SKM-1 (cell line): ENCODE results near the gene NRIP1.

Experiments
- DNase-seq: peaks from one replicate; lab custom pipeline; 2025; ENCODE audit not compliant: unreplicated experiment; lab: John Stamatoyannopoulos, UW

Gene NRIP1, protein sequence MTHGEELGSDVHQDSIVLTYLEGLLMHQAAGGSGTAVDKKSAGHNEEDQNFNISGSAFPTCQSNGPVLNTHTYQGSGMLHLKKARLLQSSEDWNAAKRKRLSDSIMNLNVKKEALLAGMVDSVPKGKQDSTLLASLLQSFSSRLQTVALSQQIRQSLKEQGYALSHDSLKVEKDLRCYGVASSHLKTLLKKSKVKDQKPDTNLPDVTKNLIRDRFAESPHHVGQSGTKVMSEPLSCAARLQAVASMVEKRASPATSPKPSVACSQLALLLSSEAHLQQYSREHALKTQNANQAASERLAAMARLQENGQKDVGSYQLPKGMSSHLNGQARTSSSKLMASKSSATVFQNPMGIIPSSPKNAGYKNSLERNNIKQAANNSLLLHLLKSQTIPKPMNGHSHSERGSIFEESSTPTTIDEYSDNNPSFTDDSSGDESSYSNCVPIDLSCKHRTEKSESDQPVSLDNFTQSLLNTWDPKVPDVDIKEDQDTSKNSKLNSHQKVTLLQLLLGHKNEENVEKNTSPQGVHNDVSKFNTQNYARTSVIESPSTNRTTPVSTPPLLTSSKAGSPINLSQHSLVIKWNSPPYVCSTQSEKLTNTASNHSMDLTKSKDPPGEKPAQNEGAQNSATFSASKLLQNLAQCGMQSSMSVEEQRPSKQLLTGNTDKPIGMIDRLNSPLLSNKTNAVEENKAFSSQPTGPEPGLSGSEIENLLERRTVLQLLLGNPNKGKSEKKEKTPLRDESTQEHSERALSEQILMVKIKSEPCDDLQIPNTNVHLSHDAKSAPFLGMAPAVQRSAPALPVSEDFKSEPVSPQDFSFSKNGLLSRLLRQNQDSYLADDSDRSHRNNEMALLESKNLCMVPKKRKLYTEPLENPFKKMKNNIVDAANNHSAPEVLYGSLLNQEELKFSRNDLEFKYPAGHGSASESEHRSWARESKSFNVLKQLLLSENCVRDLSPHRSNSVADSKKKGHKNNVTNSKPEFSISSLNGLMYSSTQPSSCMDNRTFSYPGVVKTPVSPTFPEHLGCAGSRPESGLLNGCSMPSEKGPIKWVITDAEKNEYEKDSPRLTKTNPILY (N-terminal part only)

DNA sequence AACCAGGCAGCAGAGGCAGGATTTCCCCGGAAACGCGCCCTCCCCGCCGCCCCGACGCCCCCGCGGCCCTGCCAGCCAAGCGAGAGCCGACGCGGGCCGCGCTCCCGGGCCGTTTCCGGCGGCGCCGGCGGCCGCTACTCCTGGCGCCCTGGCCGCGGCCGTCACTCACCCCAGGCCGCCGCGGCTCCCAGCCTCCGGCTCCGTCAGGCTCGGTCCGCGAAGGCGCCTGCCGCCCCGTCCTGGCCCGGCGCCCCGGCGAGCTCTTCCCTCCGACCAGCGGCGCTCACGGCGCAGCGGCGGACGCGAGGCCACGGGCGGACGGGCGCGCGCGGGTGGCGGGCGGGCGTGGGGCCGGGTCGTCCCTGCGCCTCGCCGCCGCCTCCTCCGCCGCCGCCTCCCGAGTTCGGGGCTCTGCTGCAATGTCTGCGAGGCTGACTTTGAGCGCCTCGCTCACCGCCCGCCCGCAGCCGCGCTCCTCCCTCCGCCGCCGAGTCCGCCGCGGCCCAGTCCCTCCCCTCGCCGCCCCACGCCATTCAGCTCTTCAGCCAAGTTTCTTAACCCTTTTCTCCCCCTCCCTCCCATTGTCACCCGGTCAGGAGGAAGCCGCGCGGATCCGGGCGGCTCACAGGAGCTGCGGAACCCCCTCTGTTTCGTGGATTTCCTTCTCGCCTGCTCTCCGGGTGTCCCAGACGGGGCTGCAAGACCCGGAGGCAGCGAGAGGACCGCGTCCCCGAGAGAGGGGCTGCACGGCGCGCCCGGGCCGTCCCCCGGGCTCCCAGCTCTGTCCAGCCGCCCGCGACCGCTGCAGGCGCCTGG lies at the start of gene NRIP1:
Gene NRIP1 (minus strand): TSS at position 425 of the 816 bp plus-strand sequence. CDS start 96,808 bp downstream, outside the sequence.
- DNase-seq, result peak; percentile 83

DNA sequence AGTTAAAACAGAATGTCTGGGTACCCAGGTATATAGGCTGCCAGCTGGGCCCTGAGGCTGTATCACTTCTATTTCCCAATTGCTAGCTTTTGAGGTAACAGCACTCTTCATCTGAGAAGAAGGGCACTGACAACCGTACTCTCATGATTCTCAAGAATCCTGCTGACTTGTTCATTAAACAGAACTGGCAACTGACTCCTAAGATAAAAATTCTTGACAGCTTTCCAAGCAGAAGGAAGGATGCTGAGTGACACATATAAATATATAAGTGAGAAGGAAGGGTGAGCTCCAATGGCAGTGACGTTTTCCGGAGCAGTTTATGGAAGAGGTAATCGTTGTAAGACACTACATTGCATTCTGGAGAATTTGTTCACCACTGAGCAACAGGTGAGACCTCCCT lies 48.1 kb upstream of the NRIP1 start:
- DNase-seq, result no peak

DNA sequence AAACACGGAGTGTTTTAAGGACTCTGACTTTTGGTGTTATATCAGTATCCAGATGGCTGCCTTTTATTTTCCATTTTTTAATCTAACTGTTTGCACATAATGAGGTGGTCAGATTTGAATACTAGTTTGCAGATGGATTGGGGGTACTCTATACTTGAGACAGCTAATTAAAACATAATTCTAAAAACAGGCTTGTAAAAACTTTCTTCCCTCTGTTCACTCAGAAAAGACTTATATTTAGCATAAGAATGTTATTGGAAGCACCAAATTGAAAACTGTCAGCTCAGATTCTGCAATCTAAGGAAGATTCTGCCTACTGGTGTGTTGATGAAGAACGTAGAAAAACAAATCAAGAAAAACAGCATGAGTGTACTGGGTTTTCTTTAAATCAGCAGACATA lies 44.0 kb upstream of the NRIP1 start:
- no peak for DNase-seq

DNA sequence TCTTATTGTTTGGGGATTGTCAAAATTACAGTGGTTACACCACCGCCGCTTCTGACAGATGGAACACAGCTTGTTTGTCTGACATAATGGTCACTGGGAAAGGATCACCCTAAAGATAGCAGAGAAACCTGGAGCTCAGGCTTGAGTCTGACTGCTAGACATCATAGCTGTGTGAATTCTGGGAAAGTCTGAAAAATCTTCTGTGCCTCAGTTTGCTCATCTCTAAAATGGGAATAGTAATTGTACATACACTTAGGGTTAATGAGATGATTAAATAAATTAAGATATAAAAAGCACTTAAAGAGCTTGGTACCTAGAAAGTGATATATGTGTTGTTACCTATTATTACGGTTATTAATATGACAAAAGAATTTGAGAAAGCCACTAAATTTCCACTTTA lies 39.7 kb upstream of the NRIP1 start:
- no peak for DNase-seq

DNA sequence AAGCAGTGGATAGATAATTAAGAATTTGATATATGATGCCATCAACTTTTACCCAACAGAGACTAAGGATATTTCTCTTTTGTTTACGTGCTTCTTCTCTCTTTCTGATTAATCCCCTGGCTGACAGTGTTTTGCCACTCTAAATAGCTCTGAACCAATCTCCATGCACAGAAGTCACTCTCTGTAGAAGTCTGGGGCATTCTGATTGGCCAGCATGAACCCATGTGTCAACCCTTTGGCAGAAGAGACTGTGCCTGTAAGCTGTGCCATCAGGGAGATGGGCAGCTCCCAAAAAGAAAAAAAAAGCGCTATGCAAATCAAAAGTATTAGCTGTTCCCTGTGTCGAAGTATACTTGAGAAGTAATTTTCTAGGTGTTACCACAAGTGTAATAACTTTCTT lies 34.1 kb upstream of the NRIP1 start:
- DNase-seq, result no peak

DNA sequence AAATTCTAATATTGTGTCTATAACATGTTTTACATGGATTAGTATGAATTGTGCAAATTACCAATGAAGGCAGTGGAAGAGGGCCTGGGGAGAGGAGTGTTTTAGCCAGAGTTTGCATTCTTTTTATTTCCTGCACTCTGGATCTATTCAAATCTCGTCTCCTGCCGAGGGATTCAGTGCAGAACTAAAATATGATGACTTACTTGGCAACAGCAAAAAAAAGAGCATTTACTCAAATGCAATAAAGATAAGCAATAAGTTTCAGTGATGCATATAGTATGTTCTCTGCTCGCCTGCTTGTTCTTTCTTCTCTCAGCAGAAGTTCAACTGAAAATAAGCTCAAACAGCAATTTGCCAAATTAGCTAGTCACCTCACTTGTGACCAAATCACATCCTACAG lies 33.4 kb upstream of the NRIP1 start:
- DNase-seq, result no peak

DNA sequence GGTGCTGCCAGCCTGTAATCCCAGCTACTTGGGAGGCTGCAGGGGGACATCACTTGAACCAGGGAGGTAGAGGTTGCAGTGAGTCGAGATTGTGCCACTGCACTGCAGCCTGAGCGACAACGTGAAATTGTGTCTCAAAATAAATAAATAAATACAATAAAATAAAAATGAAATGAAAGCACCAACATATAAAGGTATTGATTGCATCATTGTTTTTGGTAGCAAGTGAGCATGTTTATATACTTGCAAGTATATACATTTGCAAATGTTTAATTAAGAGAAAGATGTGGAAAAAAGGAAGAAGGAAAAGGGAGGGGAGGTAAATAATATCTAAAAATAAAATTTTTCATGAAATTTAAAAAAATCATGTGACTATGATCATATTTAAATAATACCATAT lies 32.8 kb upstream of the NRIP1 start:
- no peak for DNase-seq

DNA sequence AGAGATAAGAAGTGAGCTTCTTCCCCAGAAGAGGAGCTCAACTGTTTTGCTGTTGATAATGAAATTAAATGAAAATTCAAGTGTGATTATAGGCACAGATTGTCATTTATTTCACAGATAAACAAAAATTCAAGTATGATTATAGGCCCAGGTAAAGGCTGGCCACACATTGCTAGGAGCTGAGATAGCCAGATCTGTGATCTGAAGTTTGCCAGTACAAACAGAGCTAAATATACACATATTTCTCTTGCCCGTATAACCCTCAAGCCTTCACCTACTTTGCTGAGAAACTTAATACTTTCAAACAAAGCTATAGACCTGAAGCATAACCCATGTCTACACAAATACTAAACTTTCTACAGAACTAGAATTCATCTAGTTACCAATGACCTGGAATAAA lies 31.3 kb upstream of the NRIP1 start:
- no peak for DNase-seq

DNA sequence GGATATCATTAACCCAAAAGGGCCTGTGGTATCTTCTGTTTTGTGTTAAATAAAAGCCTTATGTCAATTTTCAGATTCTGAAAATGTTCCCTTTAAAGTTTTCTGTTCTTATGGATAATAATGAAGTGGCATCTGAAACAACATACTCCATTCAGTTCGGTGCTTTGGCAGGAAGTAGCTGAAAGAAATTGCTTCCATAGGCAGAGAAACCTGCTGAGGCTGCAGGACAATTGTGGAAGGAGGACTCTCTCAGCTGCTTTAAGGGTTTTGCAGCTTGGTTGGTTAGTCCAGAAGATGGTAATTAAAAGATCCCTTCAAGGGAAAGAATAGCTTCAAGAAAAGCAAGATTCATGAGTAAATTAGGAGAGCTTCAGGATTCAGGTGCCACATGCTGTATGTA lies 30.5 kb upstream of the NRIP1 start:
- DNase-seq, result no peak

DNA sequence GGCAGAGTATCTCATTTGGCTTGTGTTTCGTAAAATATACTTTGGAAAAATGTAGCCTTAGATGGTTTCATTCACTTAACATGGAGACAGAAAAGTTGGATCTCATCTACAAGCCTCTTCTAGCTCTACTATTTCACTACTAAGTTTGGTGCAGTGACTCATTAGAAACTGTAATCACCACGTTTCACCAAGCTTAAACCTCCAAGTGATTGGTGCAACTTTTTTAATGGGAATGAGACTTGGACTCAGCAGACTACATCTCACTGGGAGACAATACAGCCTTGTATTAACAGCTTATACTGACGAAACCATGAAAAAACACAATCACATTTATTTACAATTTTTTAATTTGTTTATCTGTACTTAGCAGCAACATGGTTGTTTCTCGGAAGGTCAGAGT lies 29.9 kb upstream of the NRIP1 start:
- DNase-seq, result no peak

DNA sequence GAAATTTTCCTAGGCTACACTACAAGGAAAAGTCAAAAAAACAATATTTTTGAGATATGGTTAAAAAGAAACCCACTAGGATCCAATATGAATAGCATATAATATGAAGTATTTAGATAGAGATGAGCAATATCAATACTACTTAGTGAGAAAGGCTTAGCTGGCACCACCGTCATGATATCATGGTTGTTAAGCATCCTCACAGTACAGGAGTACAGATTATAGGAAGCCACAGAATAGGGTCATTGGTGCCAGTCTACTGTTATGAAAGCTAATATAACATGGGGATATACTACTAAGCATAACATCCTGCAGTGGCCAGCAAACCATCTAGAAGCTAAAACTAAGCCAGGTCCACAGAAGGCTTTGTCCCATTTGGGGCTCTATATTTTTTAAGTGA lies 28.4 kb upstream of the NRIP1 start:
- DNase-seq, result no peak

DNA sequence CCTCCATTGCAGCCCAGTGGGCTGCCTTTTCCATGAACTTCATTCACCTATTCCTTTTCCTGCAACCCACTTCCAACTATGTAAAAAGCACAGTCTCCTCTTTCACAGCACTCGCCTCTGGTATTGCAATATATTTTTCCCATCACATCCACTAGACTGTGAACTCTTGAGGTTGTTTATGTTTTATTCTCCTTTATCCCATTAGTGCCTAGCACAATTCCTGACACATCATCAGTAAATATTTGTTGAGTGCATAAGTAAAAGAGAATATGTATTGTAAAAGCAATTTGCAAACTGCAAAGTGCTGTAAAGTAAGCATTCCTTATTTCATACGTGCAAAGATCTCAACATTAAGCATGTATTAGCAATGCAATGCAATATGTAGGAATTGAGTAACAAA lies 27.9 kb upstream of the NRIP1 start:
- DNase-seq, result no peak

DNA sequence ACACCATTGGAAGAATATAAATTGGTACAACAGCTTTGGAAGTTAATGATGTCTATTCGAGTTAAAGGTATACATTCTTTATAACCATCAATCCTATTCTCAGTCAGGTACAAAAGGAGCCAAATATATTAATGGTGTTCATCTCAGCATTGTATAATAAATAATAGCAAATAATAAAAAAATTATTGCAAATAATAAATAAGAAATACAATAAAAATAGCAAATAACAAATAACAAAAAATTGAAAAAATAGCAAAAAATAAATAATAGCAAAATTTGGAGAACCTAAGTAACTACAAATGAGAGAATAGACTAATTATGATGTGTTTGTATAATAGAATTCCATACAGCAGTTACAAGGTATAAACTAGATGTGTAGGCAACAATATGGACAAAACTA lies 25.6 kb upstream of the NRIP1 start:
- no peak for DNase-seq

DNA sequence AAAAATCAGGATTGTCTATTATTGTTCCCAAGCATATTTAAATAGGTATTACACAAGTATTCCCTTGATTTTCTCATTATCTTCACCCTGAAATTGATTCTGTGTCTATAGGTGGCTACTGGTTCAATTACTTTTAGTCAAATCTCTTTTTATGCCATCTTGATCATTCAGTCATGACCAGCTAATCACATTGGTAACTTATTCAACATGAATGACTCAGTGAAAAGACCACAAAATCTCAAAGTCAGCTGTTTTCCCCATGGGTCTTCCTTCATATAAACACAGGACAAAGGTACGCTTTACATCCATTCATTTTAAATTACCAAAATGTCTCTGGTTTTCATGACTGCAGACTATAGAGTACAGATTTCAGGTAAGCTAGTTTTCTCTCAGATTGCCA lies 23.7 kb upstream of the NRIP1 start:
- DNase-seq, result no peak

DNA sequence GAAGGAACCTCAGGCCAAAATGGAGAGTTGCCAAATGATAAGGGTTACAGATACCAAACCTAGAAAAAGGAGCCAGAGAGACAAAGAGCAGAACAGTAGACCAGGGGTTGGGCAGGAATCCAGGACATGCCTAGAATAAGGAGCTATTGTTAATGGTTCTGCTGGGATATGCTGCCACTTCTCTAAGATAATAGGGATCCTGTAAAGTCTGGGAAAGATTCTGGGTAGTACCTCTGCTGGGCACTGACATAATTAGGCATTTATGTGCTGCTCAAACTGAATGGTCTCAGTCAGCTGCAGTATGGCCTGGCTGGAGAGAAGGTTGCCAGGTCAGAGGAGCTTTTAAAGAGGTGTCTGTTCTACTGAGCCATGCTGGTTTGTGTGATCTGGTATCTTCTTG lies 19.9 kb upstream of the NRIP1 start:
- DNase-seq, result no peak

DNA sequence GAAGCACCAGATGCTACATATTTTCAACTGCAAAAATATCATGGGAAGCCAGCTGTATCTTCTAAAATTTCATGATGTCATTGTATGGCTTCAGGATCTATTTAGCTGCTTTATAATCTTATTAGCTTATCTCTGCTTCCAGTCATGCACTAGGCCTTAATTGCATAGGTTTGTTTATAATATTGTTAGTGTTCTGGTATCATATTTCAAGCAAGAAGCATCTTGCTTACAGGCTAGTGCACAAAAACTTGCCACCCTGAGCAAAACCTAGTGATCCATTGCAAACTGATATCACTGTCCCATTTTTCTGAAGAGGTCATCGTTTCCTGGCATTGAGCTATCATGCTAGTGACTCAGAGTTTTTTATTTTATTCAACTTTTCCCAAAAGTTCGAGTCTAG lies 15.7 kb upstream of the NRIP1 start:
- DNase-seq, result no peak

DNA sequence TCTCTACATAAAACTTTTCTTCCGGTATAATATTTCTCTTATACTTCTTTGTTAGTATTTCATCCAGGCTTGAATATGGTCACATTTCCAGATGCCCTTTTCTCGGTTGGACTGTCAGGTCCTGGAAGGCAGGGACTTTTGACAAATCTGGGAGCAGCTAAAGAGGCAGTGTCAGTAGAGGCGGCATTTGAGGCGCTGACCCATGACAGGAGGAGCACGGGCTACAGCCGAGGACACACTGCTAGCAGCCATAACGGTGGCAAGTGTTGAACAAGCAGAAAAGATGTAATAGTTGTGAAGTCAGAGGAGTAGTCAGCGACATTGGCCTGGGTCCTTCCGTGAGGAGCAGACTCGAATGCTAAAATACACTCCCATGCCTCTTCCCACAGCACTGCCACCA lies 14.5 kb upstream of the NRIP1 start:
- no peak for DNase-seq

DNA sequence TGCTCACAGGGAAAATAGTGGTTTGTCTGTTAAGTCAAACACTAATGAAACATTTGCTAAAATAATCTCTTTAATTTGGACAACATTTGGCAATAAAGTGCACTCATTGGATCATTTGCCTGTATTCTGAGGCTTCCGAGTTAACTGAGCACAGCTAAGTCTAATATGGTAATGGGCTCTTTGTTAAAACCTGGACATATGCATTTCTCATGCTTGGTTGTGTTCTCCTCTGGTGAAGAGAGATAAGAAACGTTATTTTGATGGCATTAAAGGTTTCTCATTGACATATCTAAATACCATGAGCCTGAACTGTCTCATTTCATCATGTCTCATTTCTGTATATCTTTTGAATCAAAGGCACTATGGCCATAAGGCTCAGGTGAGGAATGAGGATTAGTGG lies 13.4 kb upstream of the NRIP1 start:
- DNase-seq, result no peak

DNA sequence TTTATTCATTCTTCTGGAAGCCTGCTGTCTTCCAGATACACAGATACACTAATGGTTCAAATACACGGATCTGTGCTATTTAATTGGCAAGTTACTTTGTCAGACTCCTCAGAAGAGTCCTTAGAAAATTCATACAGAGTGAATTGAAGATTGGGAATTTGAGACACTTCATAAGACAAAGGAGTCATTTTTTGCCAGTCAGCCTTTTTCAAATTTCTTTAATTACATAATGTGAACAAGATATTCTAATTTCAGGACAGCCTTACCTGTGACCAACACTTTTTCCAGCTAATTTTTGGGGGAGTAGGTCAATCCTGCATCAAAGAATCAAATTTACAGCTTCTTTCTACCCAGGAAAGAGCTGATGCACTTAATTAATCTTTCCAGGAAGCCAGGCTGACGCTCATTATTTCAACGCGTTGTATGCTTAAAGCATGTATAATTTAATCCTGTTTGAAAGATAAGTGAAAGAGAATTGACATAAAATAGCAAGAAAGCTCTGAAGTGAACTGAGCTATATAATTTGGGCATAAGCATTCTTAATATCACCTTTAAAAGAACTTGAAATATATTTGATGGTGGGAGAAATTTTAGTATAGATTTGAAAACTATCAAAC lies 12.8 kb upstream of the NRIP1 start:
- DNase-seq, result no peak

DNA sequence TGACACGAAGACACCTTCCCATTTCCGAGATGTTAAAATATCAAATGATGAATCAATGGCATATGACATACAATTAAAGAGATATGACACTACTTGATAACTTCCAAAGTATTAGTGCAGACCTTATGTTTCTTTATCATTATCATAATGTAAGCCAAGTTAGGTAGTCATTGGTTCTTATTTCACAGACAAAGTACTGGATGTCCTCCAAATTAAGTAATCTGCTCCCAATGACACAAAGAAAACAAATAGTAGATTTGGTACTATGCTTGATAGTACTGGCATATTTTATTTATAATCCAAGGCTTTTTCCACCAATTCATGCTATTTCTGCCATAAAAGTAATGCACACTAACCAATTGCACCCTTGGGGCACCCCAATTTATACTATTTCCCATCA lies 11.9 kb upstream of the NRIP1 start:
- DNase-seq, result no peak

DNA sequence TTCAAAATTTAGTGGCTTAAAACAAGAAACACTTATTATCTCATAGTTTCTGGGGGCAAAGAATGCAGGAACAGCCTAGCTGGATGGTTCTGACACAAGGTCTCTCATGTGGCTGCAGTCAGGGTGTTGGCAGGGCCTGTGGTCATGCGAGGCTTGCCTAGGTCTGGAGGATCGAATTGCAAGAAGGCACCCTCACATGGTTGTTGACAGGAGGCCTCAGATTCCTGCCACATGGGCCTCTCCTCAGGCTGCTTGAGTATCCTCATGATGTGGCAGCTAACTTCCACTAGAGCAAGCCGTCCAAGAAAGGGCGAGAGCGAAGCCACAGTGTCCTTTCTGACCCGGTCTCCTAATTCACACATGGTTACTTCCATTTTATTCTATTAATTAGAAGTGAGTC lies 6.2 kb upstream of the NRIP1 start:
- no peak for DNase-seq
